ENCODE measurements around the gene GLB1L2. TPM values are rescaled to one million over a fixed set of nuclear protein-coding genes. Genes with fewer than 3 reads are reported as not detected.
A peak's percentile ranks its signal among the peaks of the same experiment; 100 is the strongest.

GLB1L2 gene
- total RNA-seq, 2 donors from 2014 or later, result 0.65 to 0.91 TPM

DNA sequence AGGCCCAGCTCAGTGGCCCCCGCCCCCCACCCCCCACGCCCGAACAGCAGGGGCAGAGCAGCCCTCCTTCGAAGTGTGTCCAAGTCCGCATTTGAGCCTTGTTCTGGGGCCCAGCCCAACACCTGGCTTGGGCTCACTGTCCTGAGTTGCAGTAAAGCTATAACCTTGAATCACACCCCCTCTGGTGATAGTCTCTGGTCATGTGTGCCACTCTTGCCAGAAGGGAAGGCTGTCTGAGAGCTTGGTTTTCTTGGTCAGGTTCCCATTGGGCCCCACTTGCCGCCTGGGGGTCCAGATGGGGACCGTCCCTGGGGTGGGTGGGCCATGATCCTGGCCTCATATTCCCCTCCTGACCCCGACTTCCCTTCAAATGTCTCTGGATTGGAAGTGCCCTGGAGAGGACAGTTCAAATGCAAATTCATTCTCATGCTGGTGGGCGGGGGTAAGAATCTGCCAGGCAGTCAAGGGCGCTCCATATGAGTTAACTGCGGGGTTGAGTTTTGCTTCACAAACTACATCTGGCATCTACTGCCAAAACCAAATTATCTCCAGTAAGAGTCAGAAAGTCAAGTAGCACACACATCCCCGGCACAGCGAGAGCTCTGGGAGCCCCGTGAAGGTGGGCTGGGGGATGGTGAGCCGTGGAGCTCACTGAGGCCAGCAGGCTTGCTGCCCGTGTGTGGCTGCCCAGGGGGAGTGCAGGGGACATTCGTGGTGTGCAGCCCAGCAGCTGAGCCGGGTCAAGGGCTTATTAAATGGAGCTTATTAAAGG lies 44.5 kb downstream of the GLB1L2 start:
- ATAC-seq (no peak), DNase-seq (no peak)
- intact Hi-C loops (cut with DNase I), result no loop called here

DNA sequence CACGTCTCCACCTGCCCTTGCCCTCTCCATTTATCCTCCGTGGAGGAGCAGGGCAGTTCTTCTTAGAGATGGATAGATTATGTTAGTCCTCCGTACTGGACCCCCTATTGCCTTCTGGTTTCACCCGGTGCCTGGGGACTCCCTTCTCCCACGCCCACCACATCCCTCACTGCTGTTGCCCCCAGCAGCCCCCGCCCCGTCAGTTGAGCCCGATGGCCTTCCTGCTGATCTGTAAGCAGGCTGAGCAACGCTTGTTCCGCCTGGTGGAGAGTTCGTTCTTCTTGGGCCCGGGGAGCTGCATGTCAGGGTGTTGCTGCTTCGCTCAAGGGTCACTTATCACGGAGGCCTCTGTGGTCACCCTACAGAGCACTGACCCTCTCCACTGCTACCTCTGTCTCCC lies 46.1 kb downstream of the GLB1L2 start:
- DNase-seq, result no peak
- intact Hi-C loops (cut with DNase I), result no loop called here
- no peak for ATAC-seq

DNA sequence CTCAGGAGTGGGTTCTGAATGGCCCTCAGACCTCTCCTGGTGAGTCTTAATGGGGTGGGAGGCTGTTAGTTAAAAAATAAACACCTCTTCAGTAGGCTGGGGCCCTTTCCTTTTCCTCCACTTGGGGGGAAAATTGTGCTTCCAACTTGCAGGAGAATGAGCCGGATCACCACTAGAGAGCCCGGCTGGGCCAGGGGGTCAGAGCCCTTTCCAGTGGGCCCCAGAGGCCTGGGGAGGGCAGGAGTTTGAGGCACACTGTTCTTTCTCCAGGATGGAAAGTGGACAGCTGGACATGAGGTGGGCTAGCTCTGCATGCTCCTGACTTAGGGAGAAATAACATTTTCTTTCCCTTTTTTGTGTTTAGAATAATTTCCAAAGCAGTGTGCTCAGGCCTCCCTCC lies 47.5 kb downstream of the GLB1L2 start:
- no peak for DNase-seq
- ATAC-seq, result no peak
- intact Hi-C loops (cut with DNase I), result no loop called here

DNA sequence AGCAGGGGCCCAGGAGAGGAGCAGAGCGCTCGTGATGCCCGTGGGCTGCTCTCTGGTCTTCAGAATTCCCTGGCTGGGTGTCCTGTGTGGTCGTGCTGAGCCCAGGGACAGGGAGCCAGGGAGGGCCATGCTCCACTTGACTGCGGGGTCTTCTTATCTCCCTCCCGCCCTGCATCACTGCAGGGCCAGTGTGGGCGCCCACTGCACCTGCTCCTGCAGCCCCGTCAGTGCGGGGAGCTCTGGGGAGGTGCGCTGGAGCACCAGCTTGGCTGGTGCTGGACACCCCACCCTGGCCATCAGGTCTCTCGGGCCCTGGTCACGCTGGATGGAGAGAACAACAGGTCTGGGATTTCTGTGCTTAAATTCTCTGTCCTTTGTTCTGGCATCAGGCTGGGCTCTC lies 48.4 kb downstream of the GLB1L2 start:
- DNase-seq (no peak), ATAC-seq (no peak)
- intact Hi-C loops (cut with DNase I), result no loop called here

DNA sequence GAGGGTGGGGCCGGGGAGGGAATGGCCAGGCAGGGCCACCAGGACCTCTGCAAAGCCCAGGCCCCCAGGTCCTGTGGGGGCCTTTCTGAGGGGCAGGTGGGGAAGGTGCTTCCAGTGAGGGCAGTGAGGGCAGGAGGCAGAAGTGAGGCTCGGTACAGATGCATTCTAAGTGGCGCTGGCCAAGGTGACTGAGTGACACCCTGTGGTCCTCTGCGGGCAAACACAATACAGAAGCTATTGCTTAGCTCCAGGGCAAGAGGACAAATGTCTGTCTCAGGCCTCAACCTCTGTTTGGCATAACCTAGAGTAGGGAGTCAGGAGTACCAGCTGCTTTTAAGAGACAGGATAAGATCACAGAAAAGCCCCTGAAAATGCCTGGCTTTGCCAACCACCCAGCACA lies 49.0 kb downstream of the GLB1L2 start:
- intact Hi-C loops (cut with DNase I), result no loop called here
- no peak for DNase-seq
- no peak for ATAC-seq

DNA sequence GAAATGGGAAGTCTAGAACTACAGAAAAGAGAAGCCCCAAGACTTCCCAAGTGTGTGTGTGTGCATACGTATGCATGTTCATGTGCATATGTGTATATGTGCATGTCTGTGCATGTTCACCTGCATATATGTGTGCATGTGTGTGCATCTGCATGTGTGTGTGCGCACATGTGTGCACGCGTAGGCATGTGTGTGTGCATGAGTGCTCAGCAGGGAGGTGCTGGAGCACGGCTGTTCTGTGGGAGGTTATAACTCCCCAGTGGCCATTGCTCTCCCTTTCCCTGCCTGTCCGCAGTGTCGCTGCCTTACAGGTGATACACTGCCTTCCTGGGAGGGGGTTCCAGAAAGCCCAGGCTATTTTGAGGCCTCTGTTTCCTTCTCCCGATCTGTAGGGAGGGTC lies 50.5 kb downstream of the GLB1L2 start:
- no peak for ATAC-seq
- intact Hi-C loops (cut with DNase I), result no loop called here
- no peak for DNase-seq

DNA sequence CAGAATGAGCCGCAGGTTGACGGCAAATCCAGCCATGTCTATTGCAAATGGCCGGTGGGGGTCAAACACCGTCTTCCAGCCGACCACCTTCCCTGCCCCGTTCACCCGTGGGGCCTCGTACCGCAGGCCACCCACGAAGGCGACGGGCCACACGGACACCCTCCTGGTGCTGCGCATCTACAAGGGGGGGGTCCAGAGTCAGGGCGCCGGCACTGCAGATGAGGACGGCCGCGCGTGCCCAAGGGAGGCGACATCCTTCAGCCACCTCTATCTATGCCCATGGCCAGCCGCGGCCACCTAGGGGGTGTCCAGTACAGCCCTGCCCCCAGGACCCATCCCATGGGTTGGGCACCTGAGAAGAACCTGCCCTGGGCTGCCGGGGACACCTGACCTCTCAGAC lies 51.0 kb downstream of the GLB1L2 start:
- intact Hi-C loops (cut with DNase I), result no loop called here
- DNase-seq, result no peak
- ATAC-seq, result no peak

DNA sequence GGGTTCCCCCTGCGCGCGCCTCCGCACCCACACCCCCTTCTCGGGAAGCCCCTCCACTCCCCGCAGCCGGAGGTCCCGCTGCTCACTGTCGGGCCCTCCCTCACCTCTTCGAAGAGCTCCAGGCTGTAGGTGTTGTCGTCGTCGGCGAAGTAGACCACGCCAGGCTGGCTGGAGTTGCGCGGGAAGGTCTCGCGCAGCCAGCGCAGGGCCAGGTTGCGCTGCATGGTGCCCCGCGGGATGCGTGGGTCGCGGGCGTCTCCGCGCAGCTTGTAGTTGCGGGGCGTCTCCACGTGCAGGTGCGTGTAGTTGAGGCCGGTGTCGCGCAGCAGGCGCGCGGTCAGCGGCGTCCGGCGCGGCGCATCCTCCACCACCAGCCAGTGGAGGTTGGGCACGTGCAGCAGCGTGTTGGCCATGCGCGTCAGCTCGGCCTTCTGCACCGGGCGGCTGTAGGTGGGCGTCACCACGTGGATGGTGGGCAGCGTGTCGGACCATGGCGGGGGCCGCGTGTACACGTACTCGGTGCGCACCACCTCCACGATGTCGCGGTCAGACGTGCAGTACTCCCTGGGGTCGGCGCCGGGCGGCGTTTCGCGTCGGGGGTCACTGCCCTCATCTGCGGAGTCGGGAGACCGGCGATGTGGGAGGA lies 51.9 kb downstream of the GLB1L2 start:
- intact Hi-C loops (cut with DNase I), result no loop called here
- no peak for DNase-seq
- ATAC-seq, result no peak

DNA sequence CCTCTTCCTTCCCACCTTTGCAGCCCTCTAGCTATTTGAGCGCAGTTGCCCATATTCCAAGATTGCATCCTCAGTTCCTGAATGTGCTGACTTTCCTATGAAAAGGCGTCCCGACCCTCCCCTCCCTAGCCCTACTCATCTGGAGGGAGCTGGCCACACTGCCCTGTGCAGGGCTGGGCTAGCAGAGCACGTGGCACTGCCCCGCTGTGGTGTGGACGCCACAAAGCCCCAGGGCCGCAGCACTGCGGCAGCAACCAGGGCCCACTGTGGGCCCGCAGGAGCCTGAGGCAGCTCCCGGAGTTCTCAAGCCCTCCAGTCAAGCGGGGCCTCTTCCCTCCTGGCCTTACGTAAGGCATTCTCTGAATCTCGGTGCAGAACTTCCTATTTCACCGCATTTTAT lies 52.6 kb downstream of the GLB1L2 start:
- DNase-seq, result no peak
- intact Hi-C loops (cut with DNase I), result no loop called here
- ATAC-seq, result no peak

DNA sequence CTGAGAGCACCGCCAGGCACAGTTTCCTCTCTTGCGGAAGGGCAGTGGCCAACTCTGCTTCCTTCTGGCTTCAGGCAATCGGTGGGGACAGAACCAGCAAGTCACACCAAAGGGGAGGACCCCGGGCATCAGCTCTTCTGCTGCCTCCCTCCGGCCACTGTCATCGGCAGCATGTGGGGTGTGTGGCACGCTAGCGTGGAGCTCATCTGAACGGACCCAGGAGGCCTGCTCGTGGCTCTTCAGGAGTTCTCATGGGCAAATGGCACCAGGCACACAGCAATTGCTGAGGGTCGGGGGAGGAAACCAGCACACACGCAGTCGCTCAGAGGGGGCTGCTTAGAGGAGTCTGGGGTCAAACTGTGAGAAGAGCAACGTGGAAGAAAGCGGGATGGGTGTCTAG lies 53.4 kb downstream of the GLB1L2 start:
- intact Hi-C loops (cut with DNase I), result no loop called here
- ATAC-seq (no peak), DNase-seq (no peak)

DNA sequence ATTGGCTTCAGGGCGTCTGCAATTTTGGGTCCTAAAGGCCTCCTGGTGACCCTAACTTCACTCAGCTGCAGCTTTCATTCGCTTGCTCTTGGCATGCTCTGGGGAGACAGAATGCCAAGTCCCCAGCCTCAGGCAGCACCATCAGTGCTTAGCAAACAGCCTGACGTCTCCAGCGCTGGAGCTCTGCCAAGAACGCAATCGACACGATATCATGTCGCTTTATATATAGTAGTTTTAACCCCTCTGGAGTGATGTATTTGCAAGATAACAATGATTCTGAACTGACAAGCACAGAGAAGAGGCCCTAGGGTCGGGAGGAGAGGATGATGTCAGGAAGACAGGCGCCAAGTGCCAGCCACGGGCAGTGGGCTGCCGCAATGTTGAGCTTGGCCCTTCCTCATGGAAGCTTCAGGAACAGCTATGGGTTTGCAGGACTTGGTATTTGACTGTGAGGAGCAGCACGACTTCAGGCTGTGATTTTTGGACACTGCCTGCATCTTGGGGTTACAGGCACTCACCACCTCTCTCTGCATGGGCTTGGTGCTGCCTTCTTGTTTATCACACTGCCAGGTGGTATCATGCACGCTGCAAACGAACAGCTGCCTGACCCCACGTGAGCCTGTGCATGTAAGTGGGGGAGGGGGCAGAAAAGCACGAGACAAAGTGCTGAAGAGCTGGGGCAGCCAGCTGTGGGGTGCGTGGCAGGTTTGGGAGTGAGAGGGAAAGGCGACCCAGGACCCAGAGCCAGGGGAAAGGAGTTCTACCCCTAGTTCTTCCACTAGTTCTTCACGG lies 54.2 kb downstream of the GLB1L2 start:
- intact Hi-C loops (cut with DNase I), result no loop called here
- ATAC-seq (peak in 1 of 2 donors; percentile 8), DNase-seq (no peak)

DNA sequence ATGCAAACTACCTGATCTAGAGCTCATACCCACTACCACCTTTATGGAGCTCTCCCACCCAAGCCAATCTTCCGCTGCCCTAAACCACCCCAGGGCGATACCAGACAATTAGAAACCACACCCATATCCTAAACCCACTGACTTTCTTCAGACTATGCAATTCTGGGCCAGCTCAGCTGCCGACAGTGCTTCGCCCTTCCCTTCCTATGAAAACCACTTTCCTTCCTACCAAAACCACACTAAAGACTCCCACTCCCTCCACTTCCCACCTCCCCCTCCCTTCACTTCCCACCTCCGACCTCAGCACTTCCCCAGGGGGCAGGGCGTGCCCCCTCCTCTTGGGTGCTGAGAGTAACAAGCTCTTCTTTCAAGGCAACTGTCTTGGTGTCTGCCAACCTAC lies 55.2 kb downstream of the GLB1L2 start:
- intact Hi-C loops (cut with DNase I), result no loop called here
- DNase-seq (no peak), ATAC-seq (no peak)

DNA sequence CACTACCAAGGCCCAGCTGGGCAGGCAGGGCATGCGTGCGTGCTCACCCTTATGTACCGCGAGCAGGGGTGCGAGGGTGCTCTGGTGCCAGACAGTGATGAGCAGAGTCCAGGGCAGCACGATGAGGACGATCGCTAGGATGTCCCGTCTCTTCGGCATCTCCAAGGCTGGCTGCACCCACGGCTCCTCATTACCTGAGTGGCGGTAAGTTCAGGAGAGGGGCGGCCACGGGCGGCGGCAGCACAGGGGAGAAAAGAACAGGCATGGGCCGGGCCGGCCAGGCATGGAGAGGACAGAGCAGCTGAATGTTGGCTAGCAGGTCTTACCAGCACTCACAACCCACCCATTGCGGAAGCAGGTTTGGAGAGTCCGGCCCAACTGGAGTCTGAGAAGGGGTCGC lies 55.7 kb downstream of the GLB1L2 start:
- DNase-seq, result no peak
- ATAC-seq, result no peak
- intact Hi-C loops (cut with DNase I), result no loop called here

DNA sequence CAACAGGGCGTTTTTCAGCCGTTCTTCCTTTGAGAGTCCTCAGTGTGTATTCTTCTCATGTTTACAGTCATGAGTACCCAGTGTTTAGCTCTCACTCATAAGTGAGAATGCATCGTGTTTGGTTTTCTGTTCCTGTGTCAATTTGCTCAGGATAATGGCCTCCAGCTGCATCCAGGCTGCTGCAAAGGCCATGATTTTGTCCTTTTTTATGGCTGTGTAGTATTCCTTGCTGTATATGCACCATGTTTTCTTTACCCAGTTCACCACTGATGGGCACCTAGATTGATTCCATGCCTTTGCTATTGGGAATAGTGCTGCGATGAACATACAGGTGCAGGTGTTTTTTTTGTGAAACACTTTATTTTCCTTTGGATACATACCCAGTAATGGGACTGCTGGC lies 56.8 kb downstream of the GLB1L2 start:
- ATAC-seq (no peak), DNase-seq (no peak)
- intact Hi-C loops (cut with DNase I), result no loop called here

DNA sequence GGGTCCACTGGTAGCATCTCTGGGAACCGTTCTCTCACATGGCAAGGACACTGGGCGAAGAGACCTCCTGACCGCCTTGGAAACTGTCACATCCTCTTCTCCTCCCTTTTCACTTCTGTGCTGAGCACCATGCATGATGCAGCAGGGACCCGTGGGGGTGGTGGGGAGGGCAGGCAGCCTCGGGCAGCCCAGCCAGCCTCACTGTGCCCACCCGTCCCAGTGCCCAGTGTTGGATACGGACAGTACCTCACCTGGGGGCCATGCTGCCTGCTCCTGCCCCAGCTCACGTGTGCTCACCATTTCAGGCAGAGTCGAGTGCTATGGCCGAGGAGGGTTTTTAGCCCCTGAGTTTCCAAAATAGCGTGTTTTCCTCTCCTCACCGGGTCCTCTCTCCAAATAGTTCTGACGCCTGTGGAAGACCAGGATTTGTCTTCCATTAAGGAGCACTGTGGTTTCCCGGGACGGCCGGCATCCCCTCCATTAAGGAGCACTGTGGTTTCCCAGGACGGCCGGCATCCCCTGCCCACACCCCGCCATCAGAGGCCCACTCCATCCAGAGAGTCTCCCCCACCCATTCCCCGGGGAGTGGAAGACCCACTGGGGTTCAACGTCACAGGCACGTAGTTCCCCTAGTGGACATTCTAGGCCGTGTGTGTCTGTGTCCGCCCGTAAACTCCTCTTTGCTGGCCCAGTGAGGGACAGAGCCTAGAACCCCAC lies 57.8 kb downstream of the GLB1L2 start:
- DNase-seq (no peak), ATAC-seq (no peak)
- intact Hi-C loops (cut with DNase I), result no loop called here

DNA sequence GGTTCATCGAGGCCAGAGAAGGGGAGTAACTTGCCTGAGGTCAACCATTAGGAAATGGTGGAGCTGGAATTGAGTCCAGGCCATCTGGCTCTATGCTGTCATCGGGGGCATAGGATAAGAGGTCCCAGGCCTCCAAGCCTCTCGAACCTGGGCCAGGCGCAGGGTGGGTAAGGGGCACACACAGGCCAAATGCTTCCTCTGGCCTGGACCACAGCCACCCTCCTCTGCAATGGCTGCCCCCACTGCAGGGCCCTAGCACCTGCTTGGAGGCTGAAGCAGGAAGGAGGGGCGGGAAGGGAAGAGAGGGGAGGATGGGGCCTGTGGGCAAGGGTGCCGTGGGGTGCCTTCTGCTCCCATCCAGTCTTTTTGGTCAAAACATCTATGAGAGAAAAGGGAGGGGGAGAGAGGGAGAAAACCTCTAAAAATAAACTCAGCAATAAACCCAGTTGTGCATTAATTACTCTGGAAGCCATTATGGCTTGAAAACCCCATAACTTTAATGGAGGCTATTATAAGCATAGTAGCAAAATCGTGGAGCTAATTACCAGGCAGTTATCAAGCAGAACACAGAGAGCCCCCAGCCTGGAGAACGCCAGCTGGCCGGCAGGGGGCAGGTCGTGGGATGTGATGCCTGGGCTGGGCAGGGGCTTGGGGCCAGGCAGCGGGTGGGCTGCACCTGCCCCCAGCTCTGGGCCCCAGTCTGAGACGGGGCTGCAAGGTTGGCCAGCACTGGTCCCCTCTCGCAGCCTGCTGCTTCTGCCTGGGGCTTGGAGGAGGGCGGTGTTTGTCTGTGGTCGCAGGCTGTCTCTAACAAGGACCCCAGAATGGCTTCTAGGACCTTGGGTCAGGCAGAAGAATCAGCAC lies 59.1 kb downstream of the GLB1L2 start:
- DNase-seq, result no peak
- intact Hi-C loops (cut with DNase I), result no loop called here
- ATAC-seq, result no peak

DNA sequence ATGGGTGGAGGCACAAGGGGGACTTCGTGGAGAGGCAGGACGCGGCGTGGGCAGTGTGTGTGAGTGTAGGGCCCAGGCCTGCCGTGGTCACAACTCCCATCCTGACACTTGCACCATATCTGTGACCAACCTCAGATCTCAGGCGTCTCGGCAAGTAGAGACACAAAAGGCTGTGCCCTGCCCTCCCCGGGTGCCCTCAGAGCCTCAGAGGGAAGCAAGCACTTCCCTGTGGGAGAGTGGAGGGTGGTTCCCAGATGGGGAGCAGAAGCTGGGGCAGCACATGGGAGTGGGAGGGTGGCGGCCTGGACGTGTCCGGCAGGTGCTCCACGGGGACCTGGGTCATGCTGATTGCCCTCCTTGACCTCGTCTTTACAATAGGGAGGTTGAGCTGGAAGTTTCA lies 59.9 kb downstream of the GLB1L2 start:
- no peak for ATAC-seq
- intact Hi-C loops (cut with DNase I), result no loop called here
- no peak for DNase-seq

DNA sequence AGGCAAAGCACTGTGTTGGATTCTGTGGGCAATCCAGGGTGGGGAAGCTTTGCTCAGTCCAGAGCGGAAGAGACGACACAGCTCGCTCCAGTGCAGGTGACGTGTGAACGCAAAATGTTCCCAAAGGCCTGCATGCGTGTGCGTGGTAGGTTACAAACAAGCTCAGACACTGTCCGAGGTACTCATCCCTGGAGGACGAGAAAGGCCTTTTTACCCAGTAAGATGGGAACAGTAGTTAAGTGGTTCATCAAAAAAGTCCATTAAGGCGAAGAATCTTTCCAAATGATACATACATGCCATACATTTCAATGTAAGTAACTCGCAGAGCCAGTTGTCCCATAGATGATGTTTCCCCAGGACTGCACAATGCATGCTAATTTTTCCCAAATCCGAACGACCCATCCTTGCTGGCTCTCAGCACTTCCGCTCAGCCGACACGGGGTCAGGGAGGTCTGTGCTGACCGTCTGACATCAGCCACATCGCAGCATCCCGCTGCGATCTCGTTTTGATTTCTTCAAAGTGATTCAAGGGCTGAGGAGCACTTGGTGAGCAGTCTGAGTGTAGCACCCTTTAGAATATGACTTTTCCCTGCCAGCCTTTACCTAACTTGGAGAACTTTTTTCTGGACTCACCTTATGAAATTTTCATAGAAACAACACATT lies 61.3 kb downstream of the GLB1L2 start:
- intact Hi-C loops (cut with DNase I), result no loop called here
- DNase-seq (no peak), ATAC-seq (no peak)
